H9 (cell line): ENCODE measurements around the gene HDAC6. TPM values are rescaled to one million over a fixed set of nuclear protein-coding genes. Genes with fewer than 3 reads are reported as not detected.

Experiments
- DNase-seq: peaks from one replicate; pipeline ENCODE4 v3.0.0-alpha.2; 2017
- H2AFZ ChIP-seq: one replicate; pipeline ENCODE4 v1.6.1; 2013; ENCODE audit warnings: mild to moderate bottlenecking, low read length, control low read depth, moderate library complexity
- H2AK5ac ChIP-seq: 2 replicates; pipeline ENCODE4 v1.6.1; 2013; ENCODE audit warnings: low read length, control low read depth, mixed read lengths; ENCODE audit not compliant: insufficient read length
- H2BK120ac ChIP-seq: one replicate; pipeline ENCODE4 v1.6.1; 2013; ENCODE audit warnings: low read depth, mild to moderate bottlenecking, low read length, control low read depth, inconsistent platforms; ENCODE audit not compliant: poor library complexity, severe bottlenecking
- H2BK12ac ChIP-seq: 2 replicates; pipeline ENCODE4 v1.6.1; 2013; ENCODE audit warnings: low read length, control low read depth, mixed read lengths, low read depth; ENCODE audit not compliant: insufficient read length
- H2BK15ac ChIP-seq: 2 replicates; pipeline ENCODE4 v1.6.1; 2013; ENCODE audit warnings: low read depth, low read length, control low read depth
- H2BK20ac ChIP-seq: one replicate; pipeline ENCODE4 v1.6.1; 2013; ENCODE audit warnings: low read depth, mild to moderate bottlenecking, low read length, control low read depth, inconsistent platforms; ENCODE audit not compliant: poor library complexity, severe bottlenecking
- H2BK5ac ChIP-seq: 2 replicates; pipeline ENCODE4 v1.6.1; 2013; ENCODE audit warnings: low read length, control low read depth, mixed read lengths; ENCODE audit not compliant: insufficient read length
- H3K14ac ChIP-seq: 2 replicates; pipeline ENCODE4 v1.6.1; 2013; ENCODE audit warnings: low read length, control low read depth; ENCODE audit not compliant: insufficient read depth
- H3K18ac ChIP-seq: 2 replicates; pipeline ENCODE4 v1.6.1; 2013; ENCODE audit warnings: low read depth, mild to moderate bottlenecking, mixed read lengths, low read length, control low read depth; ENCODE audit not compliant: insufficient read length
- H3K23ac ChIP-seq: 2 replicates; pipeline ENCODE4 v1.6.1; 2013; ENCODE audit warnings: low read length, control low read depth, mixed read lengths, low read depth; ENCODE audit not compliant: insufficient read length
- H3K23me2 ChIP-seq: 2 replicates; pipeline ENCODE4 v1.6.1; 2013; ENCODE audit warnings: low read depth, mild to moderate bottlenecking, mixed read lengths, low read length, control low read depth; ENCODE audit not compliant: insufficient read length, poor library complexity, severe bottlenecking
- H3K27ac ChIP-seq: 2 replicates; pipeline ENCODE4 v1.5.1; 2013; ENCODE audit warnings: low read length, control low read depth, mixed read lengths, low read depth; ENCODE audit not compliant: insufficient read length
- H3K27me3 ChIP-seq: 2 replicates; pipeline ENCODE4 v1.6.1; 2013; ENCODE audit warnings: low read length, control low read depth, inconsistent platforms; ENCODE audit not compliant: insufficient read depth
- H3K4ac ChIP-seq: 2 replicates; pipeline ENCODE4 v1.6.1; 2013; ENCODE audit warnings: low read depth, mild to moderate bottlenecking, control low read depth, inconsistent platforms, low read length, moderate library complexity
- H3K4me1 ChIP-seq: 2 replicates; pipeline ENCODE4 v1.6.1; 2013; ENCODE audit warnings: low read length, control low read depth, inconsistent platforms; ENCODE audit not compliant: insufficient read depth
- H3K4me2 ChIP-seq: 2 replicates; pipeline ENCODE4 v1.6.1; 2013; ENCODE audit warnings: low read length, control low read depth, mixed read lengths; ENCODE audit not compliant: insufficient read length, insufficient read depth
- H3K56ac ChIP-seq: 2 replicates; pipeline ENCODE4 v1.6.1; 2013; ENCODE audit warnings: low read depth, mild to moderate bottlenecking, mixed read lengths, low read length, control low read depth; ENCODE audit not compliant: insufficient read length
- H3K79me1 ChIP-seq: 2 replicates; pipeline ENCODE4 v1.6.1; 2013; ENCODE audit warnings: low read depth, mild to moderate bottlenecking, moderate library complexity, low read length, control low read depth, inconsistent platforms; ENCODE audit not compliant: insufficient read depth, poor library complexity, severe bottlenecking
- H3K79me2 ChIP-seq: 2 replicates; pipeline ENCODE4 v1.6.1; 2013; ENCODE audit warnings: low read length, control low read depth, inconsistent platforms; ENCODE audit not compliant: insufficient read depth
- H3K9ac ChIP-seq: 2 replicates; pipeline ENCODE4 v1.6.1; 2013; ENCODE audit warnings: low read length, control low read depth, mixed read lengths; ENCODE audit not compliant: insufficient read length; ENCODE audit errors: extremely low read depth
- H3K9me3 ChIP-seq: one replicate; pipeline ENCODE4 v1.6.1; 2013; ENCODE audit warnings: low read depth, low read length, inconsistent platforms; ENCODE audit not compliant: control insufficient read depth
- H3T11ph ChIP-seq: one replicate; pipeline ENCODE4 v1.6.1; 2013; ENCODE audit warnings: mild to moderate bottlenecking, low read length, control low read depth, inconsistent platforms
- H4K20me1 ChIP-seq: one replicate; pipeline ENCODE4 v1.6.1; 2013; ENCODE audit not compliant: control insufficient read depth, insufficient read length, insufficient read depth
- H4K5ac ChIP-seq: 2 replicates; pipeline ENCODE4 v1.6.1; 2013; ENCODE audit warnings: low read depth, mild to moderate bottlenecking, mixed read lengths, low read length, control low read depth; ENCODE audit not compliant: insufficient read length
- H4K8ac ChIP-seq: replicated peaks from 2 replicates; pipeline ENCODE4 v1.6.1; 2013; ENCODE audit warnings: low read length, control low read depth, mixed read lengths, low read depth; ENCODE audit not compliant: insufficient read length
- H4K91ac ChIP-seq: 2 replicates; pipeline ENCODE4 v1.6.1; 2013; ENCODE audit warnings: low read depth, mild to moderate bottlenecking, moderate library complexity, mixed read lengths, low read length, control low read depth; ENCODE audit not compliant: insufficient read length
- H3K27ac Mint-ChIP-seq, 3 experiments: 2 replicates in 2 of 3; 3 replicates in 1 of 3; pipeline ENCODE4 v1.8.0; 2020 to 2021; ENCODE audit warnings: mixed read lengths in 3 of 3, mild to moderate bottlenecking in 1 of 3, moderate library complexity in 1 of 3
- H3K27me3 Mint-ChIP-seq: 2 replicates; pipeline ENCODE4 v1.8.0; 2021; ENCODE audit warnings: low read depth, mild to moderate bottlenecking, moderate library complexity, mixed read lengths
- H3K36me3 Mint-ChIP-seq, 3 experiments: 2 replicates in 2 of 3; 3 replicates in 1 of 3; pipeline ENCODE4 v1.8.0; 2020 to 2021; ENCODE audit warnings: low read depth in 3 of 3, mixed read lengths in 3 of 3; ENCODE audit not compliant: insufficient read depth in 1 of 3
- H3K4me1 Mint-ChIP-seq, 2 experiments: 2 replicates each; pipeline ENCODE4 v1.8.0; 2020; ENCODE audit warnings: mixed read lengths in 2 of 2
- H3K4me3 Mint-ChIP-seq, 2 experiments: 2 replicates in 1 of 2; 3 replicates in 1 of 2; pipeline ENCODE4 v1.8.0; 2020 to 2021; ENCODE audit warnings: mild to moderate bottlenecking in 2 of 2, mixed read lengths in 2 of 2, moderate library complexity in 1 of 2
- H3K9me3 Mint-ChIP-seq, 2 experiments: 2 replicates in 1 of 2; 3 replicates in 1 of 2; pipeline ENCODE4 v1.8.0; 2020; ENCODE audit warnings: mild to moderate bottlenecking in 2 of 2, mixed read lengths in 2 of 2, moderate library complexity in 1 of 2
- CTCF ChIP-seq: fragments of 200-600 bp; sonication (generic); conservative IDR thresholded peaks from 3 replicates; pipeline ENCODE4 v1.8.0; 2021; ENCODE audit warnings: antibody characterized with exemption, mild to moderate bottlenecking
- WGBS: extraction: QIAGEN DNeasy Blood & Tissue Kit; methylation state at CpG from one replicate; pipeline ENCODE4 v1.1.7; 2013; ENCODE audit warnings: missing lambda C conversion rate, low lambda C conversion rate, mixed read lengths; ENCODE audit not compliant: insufficient read length; ENCODE audit errors: extremely low coverage; 5-methylcytosine and 5-hydroxymethylcytosine counted together
- total RNA-seq: library from RNA; stranded (reverse); gene quantifications from 2 replicates; pipeline ENCODE4 v1.2.1, GENCODE V29; 2021

The HDAC6 gene
- total RNA-seq, 1 experiment from 2014 or later, result 52.8 TPM

GRCh38 chrX:48826135-48826875 is 24.4 kb downstream of the HDAC6 start, which contains the start of gene ERAS:
TSS of gene ERAS (plus strand) at chrX:48826513. CDS start at chrX:48829124, 2,611 bp downstream.
- Histone ChIP-seq H3K56ac (no peak within 1 kb of the TSS), H3K4ac (no peak within 1 kb of the TSS), H3T11ph (no peak within 1 kb of the TSS), H3K27ac (no peak within 1 kb of the TSS), H3K23ac (no peak within 1 kb of the TSS), H4K91ac (no peak within 1 kb of the TSS), H3K27me3 (no peaks in the 10 kb centered on the region; the same call in 1 of the 2 replicates), H2AFZ (no peak within 1 kb of the TSS), H3K79me1 (no peaks in the 10 kb centered on the region), H3K18ac (no peak within 1 kb of the TSS), H2BK15ac (no peak within 1 kb of the TSS), H2BK120ac (no peak within 1 kb of the TSS), H3K23me2 (no peaks in the 10 kb centered on the region), H3K9me3 (peaks cover 18% of the 10 kb centered on the region), H2BK5ac (no peak within 1 kb of the TSS), H3K14ac (no peak within 1 kb of the TSS), H4K5ac (no peak within 1 kb of the TSS), H2BK20ac (no peak within 1 kb of the TSS), H3K4me2 (peak within 1 kb of the TSS; percentile 2), H2AK5ac (no peak within 1 kb of the TSS), H3K79me2 (no peaks in the 10 kb centered on the region), H4K20me1 (no peaks in the 10 kb centered on the region), H3K4me1 (no peaks in the 10 kb centered on the region), H2BK12ac (no peak within 1 kb of the TSS), H4K8ac (no peak within 1 kb of the TSS), H3K9ac (no peak within 1 kb of the TSS)
- no peak for TF ChIP-seq CTCF
- WGBS, result no CpG with 5 or more reads among the region's 67 CpGs
- Mint-ChIP-seq H3K4me3 (no peak within 1 kb of the TSS; a peak in 3 of 5 replicates), H3K4me1 (peaks cover 0 to 6% of the 10 kb centered on the region in 2 experiments; a peak in 3 of 4 replicates), H3K36me3 (peaks cover 33 to 48% (median 41%) of the 10 kb centered on the region in 3 experiments), H3K27ac (peak within 1 kb of the TSS in 1 of 3 experiments; percentile 71; a peak in 1 of 7 replicates), H3K27me3 (peaks cover 19% of the 10 kb centered on the region), H3K9me3 (peaks cover 65 to 79% of the 10 kb centered on the region in 2 experiments)
- no peak for DNase-seq
